Islet of Langerhans (tissue), 1 donor: ENCODE data around the gene DIP2C.
"Not testable (repeated sequence)": the region's sequence is repeated elsewhere in the genome, so short reads cannot be mapped to it uniquely, and the experiment has no call there.

Source experiments
- FAIRE-seq: peaks from one replicate; lab custom pipeline; 2011; peaks lifted over from hg19 to GRCh38; lab: Jason Lieb, UNC

The DIP2C gene

GRCh38 chr10:442209-442608 is 247.3 kb downstream of the DIP2C start:
- FAIRE-seq = no peak

GRCh38 chr10:441659-442058 is 247.8 kb downstream of the DIP2C start:
- FAIRE-seq = no peak

GRCh38 chr10:440127-440526 is 249.3 kb downstream of the DIP2C start:
- FAIRE-seq = no peak

DNA sequence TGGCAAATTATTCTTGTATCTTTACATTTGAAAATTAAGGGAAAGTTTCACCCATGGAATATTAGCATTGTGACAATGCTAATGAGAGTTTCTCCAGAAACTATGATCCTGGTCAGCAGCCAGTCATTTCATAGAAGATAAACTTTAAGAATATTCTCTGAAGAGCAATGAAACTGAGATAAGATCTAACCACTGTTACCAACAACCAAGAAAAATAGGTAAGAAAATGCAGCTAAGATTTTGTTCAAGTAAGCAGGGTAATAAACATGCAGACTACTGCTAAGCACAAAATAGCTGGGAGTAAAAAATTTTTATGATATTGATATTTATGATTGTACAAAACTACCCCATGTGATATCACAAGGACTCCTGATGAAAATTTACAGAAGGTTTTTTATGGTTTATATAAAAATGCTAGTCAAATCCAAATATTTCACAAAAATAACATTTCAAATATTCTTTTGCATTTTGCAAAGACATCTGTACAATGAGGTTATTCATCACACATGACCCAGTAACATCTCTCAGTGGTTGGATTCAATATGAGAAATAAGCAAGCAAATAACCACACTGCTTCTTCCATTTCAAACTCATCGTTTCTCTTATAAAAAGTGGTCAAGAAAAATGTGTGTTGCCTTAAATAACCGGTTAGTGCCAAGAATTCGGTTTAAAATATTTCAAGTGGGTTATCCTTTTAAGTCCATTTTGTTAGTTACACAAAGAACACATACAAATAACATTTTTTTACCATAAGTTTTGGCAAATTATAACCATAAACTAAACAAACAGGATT is 251.6 kb downstream of the DIP2C start:
- FAIRE-seq = no peak

DNA sequence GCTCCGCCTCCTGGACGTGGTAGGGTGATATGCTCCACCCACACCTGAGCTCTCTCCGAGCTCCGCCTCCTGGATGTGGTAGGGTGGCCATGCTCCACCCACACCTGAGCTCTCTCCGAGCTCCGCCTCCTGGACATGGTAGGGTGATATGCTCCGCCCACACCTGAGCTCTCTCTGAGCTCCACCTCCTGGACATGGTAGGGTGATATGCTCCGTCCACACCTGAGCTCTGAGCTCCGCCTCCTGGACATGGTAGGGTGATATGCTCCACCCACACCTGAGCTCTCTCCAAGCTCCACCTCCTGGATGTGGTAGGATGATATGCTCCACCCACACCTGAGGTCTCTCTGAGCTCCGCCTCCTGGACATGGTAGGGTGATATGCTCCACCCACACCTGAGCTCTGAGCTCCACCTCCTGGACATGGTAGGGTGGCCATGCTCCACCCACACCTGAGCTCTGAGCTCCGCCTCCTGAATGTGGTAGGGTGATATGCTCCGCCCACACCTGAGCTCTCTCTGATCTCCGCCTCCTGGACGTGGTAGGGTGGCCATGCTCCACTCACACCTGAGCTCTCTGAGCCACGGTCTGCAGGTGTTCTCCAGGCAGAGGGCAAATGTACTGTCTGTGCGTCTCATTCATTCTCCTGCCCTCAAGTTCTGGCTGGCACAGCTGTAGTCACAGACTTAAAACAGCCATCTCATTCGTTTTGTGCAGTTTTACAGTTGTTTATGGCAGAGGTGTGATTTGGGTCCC is 252.4 kb downstream of the DIP2C start:
- FAIRE-seq = no peak

DNA sequence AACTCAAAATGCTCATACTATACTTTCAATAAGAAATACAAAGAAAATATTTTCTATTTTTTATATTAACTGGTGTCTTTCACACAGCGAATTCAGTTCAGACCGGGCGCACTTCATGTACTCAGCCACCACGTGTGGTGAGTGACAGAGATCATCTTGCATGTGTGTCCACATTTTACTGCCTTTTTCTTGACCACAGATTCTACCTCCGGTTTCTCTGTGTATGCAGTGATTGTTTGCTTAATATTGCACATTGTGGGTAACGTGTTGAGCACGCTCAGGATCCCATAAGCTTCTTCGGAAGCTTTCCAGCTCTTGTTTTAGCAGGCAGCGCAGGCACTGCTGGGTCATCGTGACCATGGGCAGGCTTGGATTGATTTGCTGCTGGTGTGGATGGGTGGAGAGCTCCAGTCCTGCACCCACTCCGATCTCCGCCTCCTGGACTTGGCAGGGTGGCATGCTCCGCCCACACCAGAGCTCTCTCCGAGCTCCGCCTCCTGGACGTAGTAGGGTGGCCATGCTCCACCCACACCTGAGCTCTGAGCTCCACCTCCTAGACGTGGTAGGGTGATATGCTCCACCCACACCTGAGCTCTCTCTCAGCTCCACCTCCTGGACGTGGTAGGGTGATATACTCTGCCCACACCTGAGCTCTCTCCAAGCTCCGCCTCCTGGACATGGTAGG is 253.3 kb downstream of the DIP2C start:
- FAIRE-seq = no peak

- FAIRE-seq = no peak
Observed at GRCh38 chr10:435397-435796, 254.1 kb downstream of the DIP2C start.

DNA sequence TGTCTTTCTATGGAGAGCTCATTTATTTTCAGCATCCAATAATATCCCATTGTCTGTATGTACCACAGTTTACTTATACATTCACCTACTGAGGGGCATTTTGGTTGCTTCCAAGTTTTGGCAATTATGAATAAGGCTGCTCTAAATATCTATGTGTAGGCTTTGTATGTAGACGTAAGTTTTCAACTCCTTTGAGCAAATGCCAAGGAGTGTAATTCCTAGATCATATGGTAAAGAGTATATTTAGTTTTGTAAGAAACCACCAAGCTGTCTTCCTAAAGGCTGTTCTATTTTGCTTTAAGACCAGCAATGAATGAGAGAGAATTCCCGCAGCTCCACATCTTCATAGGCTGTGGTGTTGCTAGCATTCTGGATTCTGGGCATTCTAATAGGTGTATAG is 259.8 kb downstream of the DIP2C start:
- FAIRE-seq = no peak

- FAIRE-seq = no peak
Observed at GRCh38 chr10:427761-428519, 261.5 kb downstream of the DIP2C start.

DNA sequence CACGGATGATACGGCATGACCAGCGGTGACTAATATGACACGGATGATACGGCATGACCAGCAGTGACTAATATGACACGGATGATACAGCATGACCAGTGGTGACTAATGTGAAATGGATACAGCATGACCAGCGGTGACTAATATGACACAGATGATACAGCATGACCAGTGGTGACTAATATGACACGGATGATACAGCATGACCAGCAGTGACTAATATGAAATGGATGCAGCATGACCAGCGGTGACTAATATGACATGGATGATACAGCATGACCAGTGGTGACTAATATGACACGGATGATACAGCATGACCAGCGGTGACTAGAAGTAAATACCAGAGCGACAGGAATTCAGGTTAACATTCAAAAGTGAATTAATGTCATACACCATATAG is 264.1 kb downstream of the DIP2C start:
- not testable (repeated sequence) for FAIRE-seq

DNA sequence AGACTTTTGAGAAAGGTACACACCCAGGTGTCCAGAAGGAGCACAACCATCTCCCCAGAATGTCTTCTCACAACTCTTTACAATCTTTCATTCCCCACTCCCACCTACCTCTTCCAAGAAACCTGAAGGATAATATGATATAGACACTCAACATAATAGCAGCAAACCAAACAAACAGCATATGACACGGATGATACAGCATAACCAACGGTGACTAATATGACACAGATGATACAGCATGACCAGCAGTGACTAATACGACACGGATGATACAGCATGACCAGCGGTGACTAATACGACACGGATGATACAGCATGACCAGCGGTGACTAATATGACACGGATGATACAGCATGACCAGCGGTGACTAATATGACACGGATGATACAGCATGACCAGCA is 264.7 kb downstream of the DIP2C start:
- not testable (repeated sequence) for FAIRE-seq

DNA sequence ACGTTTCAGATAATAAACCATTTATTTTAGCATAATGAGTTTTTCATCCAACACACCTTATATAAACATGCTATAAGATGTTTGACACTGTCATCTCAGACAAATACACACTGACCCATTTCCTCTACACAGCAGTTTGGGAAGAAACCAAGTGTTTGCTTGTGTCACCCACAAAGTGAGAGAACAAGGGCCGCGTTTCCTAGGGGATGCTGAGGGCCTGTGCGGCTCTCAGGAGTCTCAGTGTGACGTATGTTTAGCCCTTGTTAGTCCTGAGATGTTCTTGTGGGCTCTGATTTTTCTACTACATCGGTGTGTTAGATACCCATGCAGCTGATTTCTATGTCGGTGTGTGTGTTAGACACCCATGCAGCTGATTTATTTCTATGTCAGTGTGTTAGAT is 266.3 kb downstream of the DIP2C start:
- no peak for FAIRE-seq

- FAIRE-seq = no peak
Observed at GRCh38 chr10:422675-423074, 266.8 kb downstream of the DIP2C start.

GRCh38 chr10:422241-422640 is 267.2 kb downstream of the DIP2C start:
- no peak for FAIRE-seq

- no peak for FAIRE-seq
Observed at GRCh38 chr10:421170-421569, 268.3 kb downstream of the DIP2C start.

GRCh38 chr10:420154-421121 is 269.0 kb downstream of the DIP2C start:
- no peak for FAIRE-seq

DNA sequence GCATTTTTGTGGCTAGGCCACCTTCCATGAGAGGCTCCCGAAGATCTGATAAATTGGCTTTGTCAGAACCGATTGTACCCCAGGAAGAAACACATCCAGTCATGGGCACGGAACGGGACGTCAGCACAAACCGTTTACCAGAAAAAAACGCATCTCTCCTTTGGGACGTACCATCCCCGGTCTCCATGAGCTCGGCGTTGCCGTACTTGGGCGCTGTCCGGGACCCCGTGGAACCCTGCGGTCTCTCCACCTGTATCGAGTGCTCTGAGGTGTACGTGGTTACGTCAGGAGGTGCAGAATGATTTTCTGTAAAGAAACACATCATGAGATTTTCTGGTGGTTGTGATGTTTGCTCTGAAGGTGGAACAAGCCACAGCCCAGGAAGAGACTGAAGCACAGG is 270.6 kb downstream of the DIP2C start:
- FAIRE-seq = no peak

GRCh38 chr10:418226-418625 is 271.2 kb downstream of the DIP2C start:
- FAIRE-seq = no peak

- FAIRE-seq = no peak
Observed at GRCh38 chr10:416091-416515, 273.4 kb downstream of the DIP2C start.

DNA sequence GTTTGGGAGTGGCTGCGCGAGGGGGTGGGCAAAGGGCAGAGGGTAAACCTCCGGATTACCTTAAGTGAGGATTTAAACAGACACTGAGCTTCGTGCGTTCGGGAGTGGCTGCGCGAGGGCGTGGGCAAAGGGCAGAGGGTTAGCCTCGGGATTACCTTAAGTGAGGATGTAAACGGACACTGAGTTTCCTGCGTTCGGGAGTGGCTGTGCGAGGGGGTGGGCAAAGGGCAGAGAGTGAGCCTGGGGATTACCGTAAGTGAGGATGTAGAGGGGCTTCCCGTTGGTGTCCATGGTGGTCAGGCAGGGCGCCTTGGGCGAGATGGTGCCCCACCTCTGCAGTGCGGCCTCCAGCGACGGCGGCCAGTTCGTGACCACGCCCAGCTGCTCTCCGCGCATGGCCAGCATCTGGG is 275.8 kb downstream of the DIP2C start:
- FAIRE-seq = no peak

GRCh38 chr10:412109-412508 is 277.4 kb downstream of the DIP2C start:
- no peak for FAIRE-seq
